Measurements from ENCODE around the gene CEP152. TPM values are rescaled to one million over a fixed set of nuclear protein-coding genes. Genes with fewer than 3 reads are reported as not detected.

The CEP152 gene
- total and polyA plus RNA-seq, 7 donors, result 0.35 to 1.3 (median 0.69) TPM

DNA sequence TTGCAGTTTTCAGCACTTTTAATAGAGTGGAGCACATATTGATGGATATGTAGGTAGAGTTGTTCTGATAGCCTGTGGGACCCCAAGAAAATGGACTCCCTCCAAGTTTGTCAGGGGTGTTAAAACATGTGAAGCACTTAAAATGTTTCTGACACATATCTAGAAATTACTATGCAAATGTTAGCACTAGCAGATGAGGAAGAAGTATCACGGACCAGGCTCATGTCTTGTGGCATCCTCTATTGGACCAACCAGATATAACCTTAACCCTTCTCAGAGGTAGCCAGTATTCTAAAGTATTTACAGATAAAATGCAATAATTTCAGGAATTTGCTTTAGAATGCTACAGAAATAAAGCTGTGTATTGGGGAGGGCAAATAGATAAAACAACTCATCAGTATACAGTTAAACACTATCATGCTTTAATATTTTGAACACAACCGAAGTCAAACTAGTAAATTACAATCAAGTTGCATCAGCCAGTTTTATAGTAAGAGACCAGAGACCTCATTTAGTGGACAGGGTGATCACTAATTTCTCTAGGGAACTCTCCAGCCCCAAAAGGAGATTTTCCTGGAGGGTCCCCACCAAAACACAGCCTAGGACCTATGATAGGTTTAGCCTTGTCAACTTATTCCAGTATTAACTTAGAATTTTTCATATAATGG, 108.2 kb downstream of the CEP152 start:
- no peak for DNase-seq
- no peaks in the 10 kb centered on the region for H3K36me3 ChIP-seq (ENCODE audit: insufficient read depth in 1 of 2, low read depth in 1 of 2)
- intact Hi-C loops (cut with DNase I), result no loop called here
- H3K27ac ChIP-seq, result no peak overlapping the region
- ATAC-seq, result no peak
- no peaks in the 10 kb centered on the region for H3K4me1 ChIP-seq
- no peak overlapping the region for H3K4me3 ChIP-seq
- no peak for TF ChIP-seq CTCF (IDR thresholded peaks at IDR 0.05)
- H3K9me3 ChIP-seq, result peaks cover 6% of the 10 kb centered on the region
- H3K27me3 ChIP-seq (ENCODE audit: insufficient read depth in 3 of 3, low read length in 2 of 3), result no peaks in the 10 kb centered on the region
- 87 to 94% (median 93%) methylated on average over 2 of the region's 2 CpGs for WGBS, 3 donors

DNA sequence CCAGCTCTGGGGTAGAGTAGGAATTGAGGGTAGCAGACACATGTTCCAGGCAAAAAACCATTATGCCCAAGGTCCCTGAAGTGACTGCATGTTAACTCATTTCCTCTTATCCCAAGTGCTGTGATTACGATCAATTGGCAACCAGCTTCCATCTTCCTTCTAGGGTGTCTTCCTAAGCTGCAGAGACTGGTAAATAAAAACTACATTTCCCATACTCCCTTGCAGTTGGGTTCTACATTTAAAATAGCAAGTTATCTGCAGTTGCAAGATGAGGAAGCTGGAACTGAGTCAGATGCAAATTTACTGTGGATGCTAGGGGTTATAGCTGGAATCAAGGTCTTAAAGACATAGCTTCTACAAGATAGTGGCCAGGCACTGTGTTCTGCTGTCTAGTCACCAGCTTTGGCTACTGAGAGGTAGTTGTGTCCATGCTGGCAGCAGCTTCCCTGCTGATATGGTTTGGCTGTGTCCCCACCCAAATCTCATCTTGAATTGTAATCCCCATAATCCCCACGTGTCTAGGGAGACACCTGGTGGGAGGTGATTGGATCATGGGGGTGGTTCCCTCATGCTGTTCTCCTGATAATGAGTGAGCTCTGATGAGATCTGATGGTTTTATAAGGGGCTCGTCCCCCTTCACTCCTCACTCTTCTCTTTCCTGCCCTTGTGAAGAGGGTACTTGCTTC, 114.1 kb downstream of the CEP152 start:
- 40 to 42% (median 40%) methylated on average over 3 of the region's 3 CpGs for WGBS, 3 donors
- H3K4me3 ChIP-seq, result no peak overlapping the region
- H3K27ac ChIP-seq, result no peak overlapping the region
- no peaks in the 10 kb centered on the region for H3K9me3 ChIP-seq
- no peaks in the 10 kb centered on the region for H3K36me3 ChIP-seq (ENCODE audit: insufficient read depth in 1 of 2, low read depth in 1 of 2)
- TF ChIP-seq CTCF (IDR thresholded peaks at IDR 0.05), result no peak
- no peaks in the 10 kb centered on the region for H3K4me1 ChIP-seq
- intact Hi-C loops (cut with DNase I), result no loop called here
- DNase-seq (no peak), ATAC-seq (no peak)
- no peaks in the 10 kb centered on the region for H3K27me3 ChIP-seq (ENCODE audit: insufficient read depth in 3 of 3, low read length in 2 of 3)

DNA sequence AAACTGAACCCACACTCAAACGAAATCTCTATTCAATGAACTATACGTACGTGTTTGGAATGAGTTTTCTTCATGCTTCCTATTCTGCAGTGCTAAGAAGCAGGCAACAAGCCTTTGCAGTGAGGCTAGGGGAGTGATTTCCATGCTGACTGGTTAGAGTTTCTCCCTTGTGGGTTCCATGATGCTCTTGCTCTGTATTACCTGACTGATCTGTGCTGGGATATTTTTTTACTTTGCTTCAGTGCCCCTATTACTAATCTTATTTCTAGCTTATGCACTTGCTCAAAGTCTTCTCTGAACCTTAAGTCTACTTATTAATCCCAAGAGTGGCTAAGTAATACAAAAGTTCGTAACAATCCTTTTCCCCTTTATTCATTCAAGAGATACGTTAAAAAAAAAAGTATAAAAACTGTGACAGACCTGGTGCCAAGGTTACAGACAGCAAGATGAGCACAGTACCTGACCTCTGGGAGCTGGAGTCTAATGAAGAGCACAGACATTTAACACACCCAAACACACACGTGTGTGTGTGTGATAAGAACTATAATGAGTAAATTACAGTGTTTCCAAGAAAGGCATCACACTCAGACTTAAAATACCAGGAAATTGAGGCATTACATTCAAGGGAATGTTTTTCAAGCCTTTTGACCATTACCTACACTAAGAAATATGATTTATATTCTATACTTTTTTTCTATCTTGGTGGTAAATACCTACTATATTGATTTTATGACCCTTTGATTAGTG, 114.9 kb downstream of the CEP152 start:
- no peak for DNase-seq
- intact Hi-C loops (cut with DNase I), result no loop called here
- H3K27me3 ChIP-seq (ENCODE audit: insufficient read depth in 3 of 3, low read length in 2 of 3), result no peaks in the 10 kb centered on the region
- no peak overlapping the region for H3K4me3 ChIP-seq
- no peak for ATAC-seq
- no peaks in the 10 kb centered on the region for H3K4me1 ChIP-seq
- H3K9me3 ChIP-seq, result no peaks in the 10 kb centered on the region
- H3K27ac ChIP-seq, result no peak overlapping the region
- no peaks in the 10 kb centered on the region for H3K36me3 ChIP-seq (ENCODE audit: insufficient read depth in 1 of 2, low read depth in 1 of 2)
- WGBS, 3 donors, result 71 to 73% (median 72%) methylated on average over 6 of the region's 6 CpGs
- TF ChIP-seq CTCF (IDR thresholded peaks at IDR 0.05), result no peak

DNA sequence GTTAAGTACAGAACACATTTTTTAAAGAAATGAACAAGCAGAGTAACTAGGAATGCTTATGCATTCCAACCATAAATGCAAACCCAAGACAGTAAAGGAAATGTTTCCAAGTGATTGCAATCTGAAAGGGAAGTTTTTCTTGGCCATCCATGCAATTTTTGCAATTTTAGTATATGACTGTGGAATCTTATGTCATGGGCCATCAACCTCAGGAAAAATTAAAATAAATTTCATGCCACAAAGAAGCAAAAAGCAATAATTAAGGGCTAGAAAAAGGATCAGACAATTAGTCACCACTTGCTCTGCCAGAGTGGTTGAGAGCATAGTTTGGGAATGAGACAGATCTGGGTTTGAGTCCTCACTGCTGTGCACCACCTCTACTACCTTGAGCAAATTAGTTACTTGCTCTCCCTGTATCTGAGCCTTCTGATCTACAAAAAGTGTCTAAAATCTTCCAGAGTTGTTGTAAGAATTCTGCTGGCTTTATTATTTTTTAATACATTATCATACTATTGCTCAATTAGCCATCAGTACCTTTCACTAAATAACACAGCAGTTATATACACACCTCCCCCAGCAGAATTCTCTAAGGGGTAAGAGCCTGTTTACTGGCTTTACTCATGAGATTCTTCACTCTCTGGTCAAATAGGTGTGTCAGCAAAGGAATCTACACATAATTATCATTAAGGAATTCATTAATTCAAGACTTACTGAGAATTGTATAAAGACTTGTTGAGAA, 115.6 kb downstream of the CEP152 start:
- no peaks in the 10 kb centered on the region for H3K36me3 ChIP-seq (ENCODE audit: insufficient read depth in 1 of 2, low read depth in 1 of 2)
- intact Hi-C loops (cut with DNase I), result no loop called here
- no peaks in the 10 kb centered on the region for H3K27me3 ChIP-seq (ENCODE audit: insufficient read depth in 3 of 3, low read length in 2 of 3)
- TF ChIP-seq CTCF (IDR thresholded peaks at IDR 0.05), result no peak
- H3K9me3 ChIP-seq, result no peaks in the 10 kb centered on the region
- ATAC-seq (no peak), DNase-seq (no peak)
- no peaks in the 10 kb centered on the region for H3K4me1 ChIP-seq
- no peak overlapping the region for H3K4me3 ChIP-seq
- H3K27ac ChIP-seq, result no peak overlapping the region
